Lower lobe of right lung (tissue), 2 donors: ENCODE results near the gene SIRT5. TPM values are rescaled to one million over a fixed set of nuclear protein-coding genes. Genes with fewer than 3 reads are reported as not detected.

ENCODE experiments used
- ATAC-seq, 2 donors: fragments of 200-7000 bp; cut with Tn5 transposase; one replicate each; pipeline ENCODE4 v1.9.1; 2020 to 2022; ENCODE audit warnings: mild to moderate bottlenecking in 2 of 2, moderate library complexity in 2 of 2
- DNase-seq: peaks from one replicate; pipeline ENCODE4 v3.0.0-alpha.2; 2020
- H3K27ac ChIP-seq: fragments of 200-600 bp; one replicate; pipeline ENCODE4 v1.8.0; 2022
- H3K27me3 ChIP-seq: fragments of 200-600 bp; one replicate; pipeline ENCODE4 v1.8.0; 2022; ENCODE audit warnings: low read depth
- H3K36me3 ChIP-seq: fragments of 200-600 bp; one replicate; pipeline ENCODE4 v1.8.0; 2022; ENCODE audit warnings: mild to moderate bottlenecking
- H3K4me1 ChIP-seq: fragments of 200-600 bp; one replicate; pipeline ENCODE4 v1.8.0; 2022
- H3K4me3 ChIP-seq: fragments of 200-600 bp; one replicate; pipeline ENCODE4 v1.8.0; 2022; ENCODE audit warnings: mild to moderate bottlenecking
- H3K9me3 ChIP-seq: fragments of 200-600 bp; one replicate; pipeline ENCODE4 v1.8.0; 2022
- intact Hi-C: fragments of 100-400 bp; cut with DNase I; formaldehyde crosslinking; loops from one replicate; pipeline ENCODE4 v1.11.0; 2022
- total RNA-seq: library from RNA; stranded (reverse); fragmentation: NEBNext Ultra II Directional; extraction: Animal tissue kit (Norgen Biotek cat#: 25700); gene quantifications from one replicate; pipeline ENCODE4 v1.2.1, GENCODE V29; 2021
- TF ChIP-seq, protein P1 (sequence below): fragments of 200-600 bp; IDR thresholded peaks from one replicate; pipeline ENCODE4 v1.8.0; 2022; ENCODE audit warnings: antibody characterized with exemption, mild to moderate bottlenecking
- donor health status: DM: no; HTN: yes; CAD: no; lungs with severe emphysema.

Gene SIRT5
- total RNA-seq, 1 donor from 2014 or later: 15.3 TPM

DNA sequence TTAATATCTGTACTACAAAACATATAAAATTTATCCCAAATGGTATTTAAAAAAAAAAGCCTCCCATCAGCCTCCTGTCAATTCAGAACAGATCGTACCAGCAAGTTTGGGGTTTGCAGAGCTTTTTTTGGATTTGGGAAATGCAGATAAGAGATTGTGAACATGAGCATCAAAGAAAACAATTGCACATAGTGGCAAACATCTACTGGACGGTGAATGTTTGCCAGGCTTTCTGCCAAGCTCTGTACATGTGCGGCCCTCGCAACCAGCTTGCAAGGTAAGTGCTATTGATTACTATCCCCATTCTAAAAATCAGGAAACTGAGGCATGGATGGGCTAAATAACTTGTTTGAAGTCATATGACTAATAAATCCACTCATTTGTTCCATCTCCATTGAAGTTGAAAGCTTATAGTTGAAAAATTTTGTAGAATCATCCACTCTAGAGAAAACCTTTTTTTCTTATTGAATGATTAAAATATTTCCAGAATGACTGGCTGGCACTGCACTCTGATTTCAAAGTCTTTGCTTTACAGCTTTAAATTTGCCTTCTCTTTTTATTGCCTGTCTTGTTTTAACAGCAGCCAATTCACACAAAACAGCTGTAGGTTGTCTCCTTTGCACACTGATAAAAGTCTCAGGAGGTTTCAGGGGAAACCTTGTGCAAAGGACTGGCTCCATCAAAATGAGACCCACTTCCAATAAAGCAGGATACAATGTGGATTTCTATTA is 37.4 kb upstream of the SIRT5 start:
- Histone ChIP-seq H3K27ac (no peak overlapping the region), H3K4me3 (no peak overlapping the region), H3K4me1 (no peaks in the 10 kb centered on the region), H3K9me3 (no peaks in the 10 kb centered on the region), H3K36me3 (no peaks in the 10 kb centered on the region), H3K27me3 (no peaks in the 10 kb centered on the region)
- intact Hi-C loops: no loop called here
- no peak for DNase-seq
- no peak for ATAC-seq
- TF ChIP-seq, protein P1, sequence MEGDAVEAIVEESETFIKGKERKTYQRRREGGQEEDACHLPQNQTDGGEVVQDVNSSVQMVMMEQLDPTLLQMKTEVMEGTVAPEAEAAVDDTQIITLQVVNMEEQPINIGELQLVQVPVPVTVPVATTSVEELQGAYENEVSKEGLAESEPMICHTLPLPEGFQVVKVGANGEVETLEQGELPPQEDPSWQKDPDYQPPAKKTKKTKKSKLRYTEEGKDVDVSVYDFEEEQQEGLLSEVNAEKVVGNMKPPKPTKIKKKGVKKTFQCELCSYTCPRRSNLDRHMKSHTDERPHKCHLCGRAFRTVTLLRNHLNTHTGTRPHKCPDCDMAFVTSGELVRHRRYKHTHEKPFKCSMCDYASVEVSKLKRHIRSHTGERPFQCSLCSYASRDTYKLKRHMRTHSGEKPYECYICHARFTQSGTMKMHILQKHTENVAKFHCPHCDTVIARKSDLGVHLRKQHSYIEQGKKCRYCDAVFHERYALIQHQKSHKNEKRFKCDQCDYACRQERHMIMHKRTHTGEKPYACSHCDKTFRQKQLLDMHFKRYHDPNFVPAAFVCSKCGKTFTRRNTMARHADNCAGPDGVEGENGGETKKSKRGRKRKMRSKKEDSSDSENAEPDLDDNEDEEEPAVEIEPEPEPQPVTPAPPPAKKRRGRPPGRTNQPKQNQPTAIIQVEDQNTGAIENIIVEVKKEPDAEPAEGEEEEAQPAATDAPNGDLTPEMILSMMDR: no peak

DNA sequence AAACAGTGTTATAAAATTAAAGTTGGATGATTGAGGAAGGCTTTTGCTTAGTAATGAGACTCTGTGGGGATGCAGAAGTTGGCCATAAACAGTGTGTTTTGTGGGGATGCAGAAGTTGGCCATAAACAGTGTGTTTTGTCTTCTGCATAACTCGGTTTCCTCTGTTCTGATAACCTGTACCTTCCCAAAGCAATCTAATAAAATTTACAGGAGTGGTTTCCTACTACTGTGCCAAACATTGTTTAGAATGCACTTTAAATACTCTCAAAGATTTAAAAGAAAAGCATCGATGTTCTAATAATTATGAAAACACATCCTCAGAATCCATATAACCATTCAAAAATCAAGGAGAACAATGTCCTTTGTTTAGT is 36.9 kb upstream of the SIRT5 start:
- Histone ChIP-seq H3K27ac (no peak overlapping the region), H3K4me1 (no peaks in the 10 kb centered on the region), H3K27me3 (no peaks in the 10 kb centered on the region), H3K9me3 (no peaks in the 10 kb centered on the region), H3K36me3 (no peaks in the 10 kb centered on the region), H3K4me3 (no peak overlapping the region)
- intact Hi-C loops: no loop called here
- no peak for ATAC-seq
- DNase-seq: no peak
- TF ChIP-seq, protein P1: no peak

DNA sequence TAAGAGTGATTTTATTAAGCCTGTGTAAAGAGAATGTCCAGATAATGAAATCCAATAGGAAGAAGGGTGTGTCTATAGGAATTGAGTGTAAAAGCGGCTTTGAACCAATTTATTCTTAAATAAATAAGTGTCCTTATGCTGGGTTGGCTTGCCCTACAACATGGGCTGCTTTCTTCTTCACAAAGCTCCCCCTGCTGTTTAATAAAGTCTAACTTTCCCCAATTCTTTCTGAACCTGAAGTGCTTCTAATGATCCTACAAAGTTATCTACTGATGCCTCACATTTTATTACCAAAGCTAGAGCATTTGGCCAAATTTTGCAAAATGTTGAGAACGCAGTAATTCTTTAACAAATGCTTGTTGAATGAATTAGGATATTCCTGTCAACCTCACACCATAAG is 36.3 kb upstream of the SIRT5 start:
- no peak for DNase-seq
- H3K4me1 ChIP-seq: no peaks in the 10 kb centered on the region
- H3K27ac ChIP-seq: no peak overlapping the region

DNA sequence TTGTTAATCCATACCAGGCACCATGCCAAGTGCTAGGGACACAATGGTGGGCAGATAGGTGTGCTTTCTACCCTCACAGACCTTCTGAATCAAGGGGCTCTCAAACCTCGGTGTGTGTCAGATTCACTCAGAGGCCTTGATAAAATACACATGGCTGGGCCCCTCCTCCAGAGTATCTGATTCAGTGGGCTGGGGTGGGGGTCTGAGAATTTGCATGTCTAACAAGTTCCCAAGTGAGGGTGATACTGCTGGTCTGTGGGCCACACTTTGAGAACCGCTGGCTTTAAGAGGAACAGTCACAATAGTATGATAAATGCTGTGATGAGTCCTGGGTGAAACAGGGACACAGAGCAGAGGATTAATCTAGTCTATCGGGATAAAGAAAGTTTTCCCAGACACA is 35.8 kb upstream of the SIRT5 start:
- DNase-seq (no peak), ATAC-seq (no peak)
- Histone ChIP-seq H3K36me3 (no peaks in the 10 kb centered on the region), H3K9me3 (no peaks in the 10 kb centered on the region), H3K4me3 (no peak overlapping the region), H3K27ac (no peak overlapping the region), H3K4me1 (no peaks in the 10 kb centered on the region), H3K27me3 (no peaks in the 10 kb centered on the region)
- TF ChIP-seq, protein P1: no peak
- intact Hi-C loops: no loop called here

More for the DNA sequence above, 36.3 kb upstream of the SIRT5 start:
- Histone ChIP-seq H3K4me3 (no peak overlapping the region), H3K9me3 (no peaks in the 10 kb centered on the region), H3K36me3 (no peaks in the 10 kb centered on the region), H3K27me3 (no peaks in the 10 kb centered on the region)
- peak; percentile 49 to 57 for ATAC-seq
- TF ChIP-seq, protein P1: peak; percentile 39
- intact Hi-C loops: no loop called here

DNA sequence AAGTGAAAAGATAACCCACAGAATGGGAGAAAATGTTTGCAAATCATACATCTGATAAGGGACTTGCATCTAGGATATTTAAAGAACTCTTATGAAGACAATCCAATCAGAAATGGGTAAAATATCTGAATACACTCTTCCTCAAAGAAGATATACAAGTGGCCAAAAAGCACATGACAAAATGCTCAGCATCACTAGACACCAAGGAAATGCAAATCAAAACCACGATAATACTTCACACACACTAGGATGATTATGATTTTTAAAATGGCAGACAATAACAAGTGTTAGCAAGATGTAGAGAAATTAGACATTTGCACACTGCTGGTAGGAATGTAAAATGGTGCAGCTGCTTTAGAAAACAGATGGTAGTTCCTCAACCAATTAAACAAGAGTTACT is 34.8 kb upstream of the SIRT5 start:
- TF ChIP-seq, protein P1: no peak
- ATAC-seq (no peak), DNase-seq (no peak)
- H3K27me3 ChIP-seq: no peaks in the 10 kb centered on the region
- no peaks in the 10 kb centered on the region for H3K36me3 ChIP-seq
- intact Hi-C loops: no loop called here
- no peak overlapping the region for H3K4me3 ChIP-seq
- no peak overlapping the region for H3K27ac ChIP-seq
- H3K4me1 ChIP-seq: no peaks in the 10 kb centered on the region
- H3K9me3 ChIP-seq: no peaks in the 10 kb centered on the region
